Rectal smooth muscle tissue (tissue), 1 donor: ENCODE measurements around the gene TBXAS1.

Experiments
- H3K27ac ChIP-seq: one replicate; pipeline ENCODE4 v1.7.0; 2013; ENCODE audit warnings: low read depth, low read length, inconsistent platforms
- H3K27me3 ChIP-seq: one replicate; pipeline ENCODE4 v1.7.0; 2013; ENCODE audit warnings: low read length; ENCODE audit not compliant: control insufficient read depth, insufficient read depth
- H3K36me3 ChIP-seq: one replicate; pipeline ENCODE4 v1.7.0; 2013; ENCODE audit warnings: low read length; ENCODE audit not compliant: control insufficient read depth, insufficient read depth
- H3K4me1 ChIP-seq: one replicate; pipeline ENCODE4 v1.7.0; 2013; ENCODE audit warnings: low read length; ENCODE audit not compliant: control insufficient read depth, insufficient read depth
- H3K4me3 ChIP-seq: one replicate; pipeline ENCODE4 v1.7.0; 2013; ENCODE audit warnings: low read length
- H3K9ac ChIP-seq: one replicate; pipeline ENCODE4 v1.7.0; 2013; ENCODE audit warnings: low read length

The TBXAS1 gene

DNA sequence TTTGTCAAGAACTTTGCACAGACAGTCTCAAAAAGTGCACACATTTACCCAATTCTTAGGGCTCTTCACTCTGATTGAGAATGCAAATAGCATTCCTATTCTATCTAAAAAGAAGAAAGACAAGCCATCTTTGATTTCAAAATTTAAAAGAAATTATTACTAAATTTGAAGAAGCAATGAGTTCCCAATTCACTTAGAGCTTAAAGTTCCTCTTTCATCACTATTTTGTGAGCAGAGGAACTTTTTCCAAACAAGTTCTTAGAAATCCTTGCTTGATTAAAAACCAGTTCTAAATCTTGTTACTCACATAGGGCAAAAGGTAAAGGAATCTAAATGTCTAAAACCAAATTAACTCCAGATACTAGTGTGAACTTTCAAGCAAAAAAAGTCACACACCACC lies 56.4 kb downstream of the TBXAS1 start:
- no peaks in the 10 kb centered on the region for H3K4me1 ChIP-seq
- no peak overlapping the region for H3K9ac ChIP-seq
- no peaks in the 10 kb centered on the region for H3K27me3 ChIP-seq
- no peak overlapping the region for H3K4me3 ChIP-seq
- H3K36me3 ChIP-seq: no peaks in the 10 kb centered on the region
- no peak overlapping the region for H3K27ac ChIP-seq

DNA sequence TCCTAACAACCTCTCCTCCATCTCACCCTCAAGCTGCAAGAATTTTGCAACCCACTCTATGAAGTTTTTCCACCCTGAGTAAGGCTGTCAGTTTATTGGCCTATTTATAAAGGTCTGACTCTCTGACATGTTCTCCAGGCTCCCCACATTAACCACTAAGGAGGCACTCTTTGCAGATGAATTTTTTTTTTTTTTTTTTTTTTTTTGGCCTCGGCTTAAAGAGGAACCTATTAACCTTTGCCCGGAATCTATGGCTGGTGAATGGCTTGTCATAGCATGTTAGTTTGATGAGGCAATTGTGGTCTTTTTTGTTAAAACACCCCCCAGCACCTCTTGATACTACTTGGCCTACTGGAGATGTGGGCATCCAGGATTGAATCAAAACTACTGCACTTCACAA lies 57.1 kb downstream of the TBXAS1 start:
- H3K27ac ChIP-seq: no peak overlapping the region
- H3K4me1 ChIP-seq: no peaks in the 10 kb centered on the region
- H3K4me3 ChIP-seq: no peak overlapping the region
- H3K27me3 ChIP-seq: no peaks in the 10 kb centered on the region
- no peak overlapping the region for H3K9ac ChIP-seq
- no peaks in the 10 kb centered on the region for H3K36me3 ChIP-seq

GRCh38 chr7:139886899-139887298 lies 57.8 kb downstream of the TBXAS1 start:
- Histone ChIP-seq H3K36me3 (no peaks in the 10 kb centered on the region), H3K27ac (no peak overlapping the region), H3K4me1 (no peaks in the 10 kb centered on the region), H3K27me3 (no peaks in the 10 kb centered on the region), H3K9ac (no peak overlapping the region), H3K4me3 (no peak overlapping the region)

- no peaks in the 10 kb centered on the region for H3K36me3 ChIP-seq
- H3K9ac ChIP-seq: no peak overlapping the region
- no peak overlapping the region for H3K4me3 ChIP-seq
- H3K4me1 ChIP-seq: no peaks in the 10 kb centered on the region
- H3K27me3 ChIP-seq: no peaks in the 10 kb centered on the region
- H3K27ac ChIP-seq: no peak overlapping the region
Measured at GRCh38 chr7:139887992-139888481, 59.0 kb downstream of the TBXAS1 start.

DNA sequence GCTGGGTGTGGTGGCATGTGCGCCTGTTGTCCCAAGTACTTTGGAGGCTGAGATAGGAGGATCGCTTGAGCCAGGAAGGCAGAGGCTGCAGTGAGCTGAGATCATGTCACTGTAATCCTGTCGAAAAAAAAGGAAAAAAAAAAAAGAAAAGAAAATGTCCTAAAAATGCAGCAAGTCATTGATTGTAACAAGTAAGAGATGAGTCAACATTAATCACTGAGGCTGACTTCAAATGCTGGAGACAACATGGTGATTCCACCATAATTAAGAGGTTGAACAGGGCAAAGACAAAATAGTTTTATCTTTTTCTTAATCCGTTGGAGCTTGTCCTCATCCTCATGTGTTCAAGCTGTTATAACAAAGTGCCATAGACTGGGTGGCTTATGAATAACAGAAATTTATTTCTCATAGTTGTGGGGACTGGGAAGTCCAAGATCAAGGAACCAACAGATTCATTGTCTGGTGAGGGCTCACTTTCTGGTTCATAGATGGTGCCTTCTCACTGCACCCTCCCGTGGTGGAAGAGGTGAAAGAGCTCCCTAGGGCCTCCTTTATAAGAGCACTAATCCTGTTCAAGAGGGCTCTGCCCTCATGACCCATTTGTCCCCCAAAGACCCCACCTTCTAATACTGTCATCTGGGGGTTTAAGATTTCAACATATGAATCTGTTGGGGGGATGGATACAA lies 60.3 kb downstream of the TBXAS1 start:
- Histone ChIP-seq H3K4me1 (no peaks in the 10 kb centered on the region), H3K4me3 (no peak overlapping the region), H3K9ac (no peak overlapping the region), H3K36me3 (no peaks in the 10 kb centered on the region), H3K27ac (no peak overlapping the region), H3K27me3 (no peaks in the 10 kb centered on the region)

- Histone ChIP-seq H3K36me3 (no peaks in the 10 kb centered on the region), H3K9ac (no peak overlapping the region), H3K4me1 (no peaks in the 10 kb centered on the region), H3K4me3 (no peak overlapping the region), H3K27ac (no peak overlapping the region), H3K27me3 (no peaks in the 10 kb centered on the region)
Measured at GRCh38 chr7:139893461-139893860, 64.4 kb downstream of the TBXAS1 start.

- Histone ChIP-seq H3K9ac (no peak overlapping the region), H3K27me3 (no peaks in the 10 kb centered on the region), H3K27ac (no peak overlapping the region), H3K4me3 (no peak overlapping the region), H3K4me1 (no peaks in the 10 kb centered on the region), H3K36me3 (no peaks in the 10 kb centered on the region)
Measured at GRCh38 chr7:139893999-139894398, 64.9 kb downstream of the TBXAS1 start.

GRCh38 chr7:139895141-139895829 lies 66.2 kb downstream of the TBXAS1 start:
- Histone ChIP-seq H3K4me3 (no peak overlapping the region), H3K27me3 (no peaks in the 10 kb centered on the region), H3K27ac (no peak overlapping the region), H3K9ac (no peak overlapping the region), H3K4me1 (no peaks in the 10 kb centered on the region), H3K36me3 (no peaks in the 10 kb centered on the region)

GRCh38 chr7:139896288-139896687 lies 67.2 kb downstream of the TBXAS1 start:
- H3K27me3 ChIP-seq: no peaks in the 10 kb centered on the region
- no peak overlapping the region for H3K27ac ChIP-seq
- no peak overlapping the region for H3K9ac ChIP-seq
- no peaks in the 10 kb centered on the region for H3K36me3 ChIP-seq
- no peaks in the 10 kb centered on the region for H3K4me1 ChIP-seq
- H3K4me3 ChIP-seq: no peak overlapping the region

DNA sequence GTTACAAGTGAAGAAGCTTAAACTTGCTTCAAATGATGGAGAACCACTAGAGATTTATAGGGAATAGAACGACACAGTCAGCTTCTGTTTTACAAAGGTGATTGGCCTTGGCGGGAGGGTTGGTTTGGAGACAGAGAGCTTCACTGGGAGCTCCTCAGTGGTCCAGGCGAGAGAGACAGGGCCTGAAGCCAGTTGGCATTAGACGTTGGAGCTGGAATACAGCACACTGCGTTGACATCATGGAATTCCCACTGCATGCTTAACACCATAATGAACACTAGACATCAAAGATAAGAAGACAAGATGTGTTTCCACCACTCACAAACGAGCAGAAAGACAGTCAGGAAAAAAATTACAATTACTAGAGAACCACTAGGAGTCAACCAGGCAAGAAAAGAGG lies 67.8 kb downstream of the TBXAS1 start:
- Histone ChIP-seq H3K4me1 (no peaks in the 10 kb centered on the region), H3K9ac (no peak overlapping the region), H3K4me3 (no peak overlapping the region), H3K27ac (no peak overlapping the region), H3K36me3 (no peaks in the 10 kb centered on the region), H3K27me3 (no peaks in the 10 kb centered on the region)

DNA sequence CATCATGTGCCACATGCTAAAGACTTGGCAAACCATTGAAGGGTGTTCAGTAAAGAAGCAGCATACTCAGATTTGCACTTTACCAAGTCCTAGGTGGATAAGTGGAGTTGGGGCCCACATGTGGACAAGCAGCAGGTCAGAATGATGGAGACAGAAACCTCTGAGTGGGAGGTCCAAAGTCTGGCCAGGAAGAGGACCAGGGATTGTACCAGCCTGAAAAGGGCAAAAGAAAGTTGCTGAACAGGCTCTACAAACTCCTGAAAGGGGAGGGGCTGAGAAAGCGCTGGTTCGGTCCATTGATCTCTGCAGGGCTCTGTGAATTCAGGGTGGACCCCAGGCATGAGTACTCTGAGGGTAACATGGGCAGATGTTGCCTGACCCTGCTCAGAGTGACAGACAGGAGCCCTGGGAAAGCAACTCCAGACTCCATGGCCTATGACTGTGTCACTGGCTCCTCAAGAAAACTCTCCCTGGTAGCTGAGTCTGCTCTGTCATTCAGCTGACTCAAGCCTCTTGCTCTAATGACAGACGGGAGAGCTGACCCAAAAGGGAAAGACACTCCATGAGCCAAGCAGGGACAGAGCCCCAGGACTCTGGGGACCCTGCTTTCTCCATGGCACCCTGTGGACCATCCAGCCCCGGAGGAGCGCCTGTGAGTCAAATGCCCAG lies 68.5 kb downstream of the TBXAS1 start:
- H3K36me3 ChIP-seq: no peaks in the 10 kb centered on the region
- H3K4me1 ChIP-seq: no peaks in the 10 kb centered on the region
- no peak overlapping the region for H3K4me3 ChIP-seq
- no peak overlapping the region for H3K9ac ChIP-seq
- no peak overlapping the region for H3K27ac ChIP-seq
- H3K27me3 ChIP-seq: no peaks in the 10 kb centered on the region

- Histone ChIP-seq H3K4me1 (no peaks in the 10 kb centered on the region), H3K36me3 (no peaks in the 10 kb centered on the region)
Measured at GRCh38 chr7:139898483-139898882, 69.4 kb downstream of the TBXAS1 start.

More at GRCh38 chr7:139898483-139898882, 69.4 kb downstream of the TBXAS1 start:
- H3K27ac ChIP-seq: no peak overlapping the region
- no peak overlapping the region for H3K9ac ChIP-seq
- H3K27me3 ChIP-seq: no peaks in the 10 kb centered on the region
- no peak overlapping the region for H3K4me3 ChIP-seq
